Measurements from ENCODE around the gene ZFYVE28. TPM values are rescaled to one million over a fixed set of nuclear protein-coding genes. Genes with fewer than 3 reads are reported as not detected.

ZFYVE28 gene
- total RNA-seq, 1 donor from 2014 or later: 6.7 TPM

GRCh38 chr4:2265113-2266110, 153.0 kb downstream of the ZFYVE28 start:
- DNase-seq (peak; percentile 38), ATAC-seq (ENCODE audit: poor library complexity) (no peak)
- intact Hi-C loops (cut with DNase I): loop anchor here (10.0 kb wide), 1 partner anchor 149 kb away; the partner anchor contains the start of genes CFAP99 and ZFYVE28

DNA sequence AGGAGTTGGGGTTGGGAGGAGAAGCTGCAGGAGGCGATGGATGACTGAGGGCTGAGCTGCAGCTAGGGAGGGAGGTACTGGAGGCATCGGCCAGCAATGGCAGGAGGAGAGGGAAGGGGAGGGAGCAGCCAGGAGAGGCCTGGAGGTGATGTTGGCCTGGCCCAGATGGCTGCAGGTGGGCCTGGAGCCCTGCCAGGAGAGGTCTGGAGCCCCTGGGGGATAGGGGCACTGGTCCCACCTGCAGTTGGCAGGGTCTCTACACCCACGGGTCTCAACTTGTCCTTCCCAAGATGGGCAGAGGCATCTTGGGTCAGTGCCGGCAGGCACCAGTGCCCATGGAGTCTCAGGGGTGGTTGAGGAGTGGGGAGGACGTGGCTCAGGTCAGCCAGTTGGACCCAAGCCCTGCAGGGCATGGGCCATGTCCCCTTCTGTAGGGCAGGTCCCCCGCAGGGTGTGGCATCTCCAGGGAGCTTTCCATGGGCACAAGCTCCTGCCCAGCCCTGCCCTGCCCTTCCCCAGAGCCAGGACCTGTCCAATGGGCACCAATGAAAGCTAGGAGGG, 153.9 kb downstream of the ZFYVE28 start:
- no peak for ATAC-seq (ENCODE audit: poor library complexity)
- intact Hi-C loops (cut with DNase I): loop anchor here (10.0 kb wide), 1 partner anchor 150 kb away; the partner anchor contains the start of genes CFAP99 and ZFYVE28
- DNase-seq: peak; percentile 39

DNA sequence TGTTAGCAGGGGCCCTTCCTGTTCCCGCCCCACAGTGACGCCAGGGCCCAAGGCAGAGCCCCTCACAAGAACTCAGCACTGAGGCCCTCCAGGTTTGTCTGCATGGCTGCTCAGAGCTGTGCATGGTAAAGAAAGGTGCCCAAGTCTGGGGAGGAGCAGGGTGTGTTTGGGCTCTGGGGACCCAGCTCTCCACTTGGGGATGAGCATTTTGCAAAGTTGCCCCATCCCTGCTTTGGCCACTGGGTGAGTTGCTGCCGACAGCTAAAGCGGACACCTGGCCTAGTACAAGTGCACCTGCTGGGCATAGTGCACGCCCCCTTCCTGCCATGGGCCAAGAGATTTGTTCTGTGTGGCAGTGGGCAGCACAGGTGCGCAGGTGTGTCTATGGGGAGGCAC, 154.5 kb downstream of the ZFYVE28 start:
- intact Hi-C loops (cut with DNase I): loop anchor here (10.0 kb wide), 1 partner anchor 151 kb away; the partner anchor contains the start of genes CFAP99 and ZFYVE28
- DNase-seq (peak; percentile 38), ATAC-seq (ENCODE audit: poor library complexity) (no peak)

- intact Hi-C loops (cut with DNase I): loop anchor here (10.0 kb wide), 1 partner anchor 152 kb away; the partner anchor contains the start of genes CFAP99 and ZFYVE28
- ATAC-seq (ENCODE audit: poor library complexity) (no peak), DNase-seq (no peak)
These were observed 155.5 kb downstream of the ZFYVE28 start for GRCh38 chr4:2262944-2263250.

GRCh38 chr4:2262145-2262943, 156.1 kb downstream of the ZFYVE28 start:
- ATAC-seq (ENCODE audit: poor library complexity) (peak; percentile 91), DNase-seq (peak; percentile 100)
- intact Hi-C loops (cut with DNase I): loop anchor here (10.0 kb wide), 1 partner anchor 152 kb away; the partner anchor contains the start of genes CFAP99 and ZFYVE28

- intact Hi-C loops (cut with DNase I): loop anchor here (10.0 kb wide), 1 partner anchor 153 kb away; the partner anchor contains the start of genes CFAP99 and ZFYVE28
- ATAC-seq (ENCODE audit: poor library complexity): no peak
These were observed 156.6 kb downstream of the ZFYVE28 start, which contains the start of gene MXD4 for GRCh38 chr4:2261853-2262144. Gene MXD4, minus strand, starts transcription at chr4:2262109. Its CDS starts 129 bp downstream, at chr4:2261980.

DNA sequence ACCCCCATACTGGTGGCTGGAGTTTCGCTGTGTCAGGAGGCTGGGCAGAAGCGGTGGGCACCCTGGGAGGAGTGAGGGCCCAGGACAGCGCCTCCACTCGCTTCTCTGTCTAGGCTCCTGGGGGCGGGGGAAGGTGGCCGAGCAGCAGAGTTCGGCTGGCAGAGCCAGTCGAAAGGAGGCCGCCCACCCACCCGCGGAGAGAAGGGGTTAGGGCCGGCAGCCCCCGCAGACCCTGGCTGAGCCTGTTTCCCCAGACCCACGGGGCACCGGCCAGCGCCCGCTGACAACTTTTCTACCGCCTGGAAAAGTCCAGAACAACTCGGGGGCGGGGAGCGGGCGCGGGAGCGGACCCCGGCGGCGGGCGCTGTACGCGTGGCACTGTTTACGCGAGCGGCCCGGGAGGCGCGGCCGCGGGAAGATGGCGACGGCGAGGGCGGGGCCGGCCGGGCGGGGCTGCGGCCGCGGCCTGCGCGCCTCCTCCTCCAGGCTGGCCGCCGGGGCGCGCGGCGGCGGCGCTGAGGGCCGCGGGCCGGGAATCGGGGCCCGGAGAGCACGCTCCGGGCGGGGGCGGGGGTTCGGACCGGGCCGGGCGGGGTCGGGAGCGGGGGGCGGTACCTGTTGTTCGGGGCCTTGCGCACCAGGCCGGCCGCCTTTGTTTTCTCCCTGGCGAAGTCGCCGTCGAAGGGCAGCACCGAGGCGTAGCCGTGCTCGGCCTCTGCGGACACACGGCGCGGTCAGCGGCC, 157.2 kb downstream of the ZFYVE28 start:
- DNase-seq: peak; percentile 81
- intact Hi-C loops (cut with DNase I): loop anchor here (10.0 kb wide), 1 partner anchor 154 kb away; the partner anchor contains the start of genes CFAP99 and ZFYVE28
- no peak for ATAC-seq (ENCODE audit: poor library complexity)

More at GRCh38 chr4:2261853-2262144, 156.6 kb downstream of the ZFYVE28 start, which contains the start of gene MXD4:
- no peak for DNase-seq

- peak; percentile 44 for DNase-seq
- ATAC-seq (ENCODE audit: poor library complexity): no peak
- intact Hi-C loops (cut with DNase I): loop anchor here (10.0 kb wide), 1 partner anchor 154 kb away; the partner anchor contains the start of genes CFAP99 and ZFYVE28
These were observed 157.9 kb downstream of the ZFYVE28 start for GRCh38 chr4:2260344-2261109.

DNA sequence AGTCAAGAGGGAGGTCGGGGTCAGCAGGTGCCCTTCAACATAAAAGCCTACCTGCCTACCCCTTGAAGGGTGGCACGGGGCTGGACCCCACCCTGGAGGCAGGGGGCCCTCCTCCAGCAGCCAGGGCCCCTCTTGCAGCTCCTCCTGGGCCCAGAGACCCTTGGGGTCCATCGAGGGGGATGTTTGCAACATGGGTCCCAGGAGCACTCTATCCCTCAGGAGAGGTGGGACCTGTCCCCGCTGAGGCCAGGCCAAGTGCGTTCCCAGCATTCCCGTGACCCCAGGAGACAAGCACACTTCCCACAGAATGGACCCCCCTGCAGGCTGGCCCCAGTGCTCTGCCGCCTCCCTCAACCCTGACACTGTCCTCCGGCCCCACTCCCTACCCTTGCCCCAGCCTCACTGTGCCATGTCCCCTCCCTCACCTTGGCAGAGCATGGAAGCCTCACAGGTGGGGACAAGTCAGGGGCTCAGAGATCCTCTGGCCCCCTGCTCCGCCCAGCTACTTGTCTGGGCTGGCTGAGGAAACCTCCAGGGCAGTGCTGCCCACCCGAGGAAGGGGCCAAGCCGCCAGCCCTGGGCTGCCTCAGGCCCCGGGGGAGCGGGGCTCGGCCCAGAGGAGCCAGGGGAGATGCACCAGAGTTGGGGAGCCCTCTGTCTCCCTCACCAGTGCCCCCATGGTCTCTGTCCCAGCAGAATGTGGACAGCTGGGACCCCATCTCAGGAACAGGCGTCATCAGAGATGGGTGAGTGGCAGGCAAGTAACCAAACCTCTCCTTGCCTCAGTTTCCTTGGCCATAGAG, 158.7 kb downstream of the ZFYVE28 start:
- intact Hi-C loops (cut with DNase I): loop anchor here (10.0 kb wide), 1 partner anchor 155 kb away; the partner anchor contains the start of genes CFAP99 and ZFYVE28
- DNase-seq (peak; percentile 33), ATAC-seq (ENCODE audit: poor library complexity) (no peak)

DNA sequence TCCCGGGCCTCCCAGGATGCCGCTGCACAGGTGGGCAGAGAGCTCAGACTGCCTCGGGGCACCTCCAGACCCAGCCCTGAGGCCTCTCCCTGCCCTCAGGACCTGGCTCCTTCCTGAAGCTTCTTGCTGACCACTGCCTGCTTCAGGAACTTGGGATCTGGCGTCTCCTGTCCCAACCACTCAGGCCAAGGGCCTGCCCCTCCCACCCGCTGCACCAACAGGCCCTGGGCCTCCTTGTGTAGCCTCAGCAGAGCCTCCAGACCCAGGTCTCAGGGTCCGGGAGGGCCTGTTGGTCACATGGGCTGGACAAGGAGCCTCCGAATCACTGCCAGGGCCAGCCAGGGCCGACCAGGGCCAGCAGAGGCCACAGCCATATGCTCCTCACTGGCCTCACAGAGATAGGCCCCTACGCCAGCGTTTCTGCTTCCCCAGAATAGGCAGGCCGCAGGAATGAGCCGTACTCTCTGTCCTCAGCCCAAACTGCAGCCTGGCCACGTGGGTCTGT, 159.4 kb downstream of the ZFYVE28 start:
- ATAC-seq (ENCODE audit: poor library complexity) (no peak), DNase-seq (peak; percentile 50)
- intact Hi-C loops (cut with DNase I): no loop called here

DNA sequence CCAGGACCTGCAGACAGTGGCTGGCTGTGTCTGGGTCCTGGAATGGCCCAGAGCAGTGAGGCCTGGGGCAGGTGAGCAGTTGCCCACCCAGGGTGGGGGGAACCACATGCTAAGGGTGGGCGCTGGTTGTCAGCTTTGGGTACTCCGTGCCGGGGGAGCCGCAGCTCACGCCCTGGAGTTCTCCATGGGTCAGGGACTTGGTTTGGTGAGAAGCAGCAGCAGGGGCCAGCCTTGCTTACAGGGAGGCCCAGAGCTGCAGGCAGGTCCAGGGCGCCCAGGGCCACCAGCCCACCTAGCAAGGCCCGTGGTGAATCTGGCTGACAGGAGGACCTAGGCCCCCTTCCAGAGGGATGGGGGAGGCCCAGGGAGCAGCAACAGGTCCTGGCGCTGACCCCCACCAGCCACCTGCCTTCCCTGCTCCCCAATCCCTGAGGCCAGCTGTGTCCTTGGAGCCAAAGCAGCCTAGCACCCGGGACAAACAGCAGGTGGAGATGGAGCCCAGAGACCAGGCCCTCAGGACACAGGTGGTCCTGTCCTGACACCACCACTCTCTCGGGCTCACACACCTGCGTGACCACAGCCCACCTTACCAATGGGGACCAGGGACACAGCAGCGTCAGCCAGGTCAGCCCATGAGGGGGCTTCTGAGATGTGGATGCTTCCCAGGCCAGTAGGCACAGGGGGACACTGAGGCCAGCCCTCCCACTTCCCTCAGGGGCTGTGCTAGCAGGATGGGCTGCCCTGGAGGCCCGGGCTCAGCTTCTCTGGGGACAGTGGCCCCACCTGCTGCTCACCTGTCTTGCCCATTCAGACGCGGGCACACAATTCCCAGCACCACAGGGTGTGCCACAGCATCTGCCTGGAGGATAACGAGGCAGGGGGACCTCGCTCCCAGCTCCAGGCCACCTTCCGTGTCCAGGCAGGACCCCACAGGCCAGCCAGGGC, 160.1 kb downstream of the ZFYVE28 start:
- DNase-seq: peak; percentile 40
- no peak for ATAC-seq (ENCODE audit: poor library complexity)
- intact Hi-C loops (cut with DNase I): no loop called here

- DNase-seq: peak; percentile 43
- ATAC-seq (ENCODE audit: poor library complexity): no peak
- intact Hi-C loops (cut with DNase I): no loop called here
These were observed 160.9 kb downstream of the ZFYVE28 start for GRCh38 chr4:2257361-2258081.

DNA sequence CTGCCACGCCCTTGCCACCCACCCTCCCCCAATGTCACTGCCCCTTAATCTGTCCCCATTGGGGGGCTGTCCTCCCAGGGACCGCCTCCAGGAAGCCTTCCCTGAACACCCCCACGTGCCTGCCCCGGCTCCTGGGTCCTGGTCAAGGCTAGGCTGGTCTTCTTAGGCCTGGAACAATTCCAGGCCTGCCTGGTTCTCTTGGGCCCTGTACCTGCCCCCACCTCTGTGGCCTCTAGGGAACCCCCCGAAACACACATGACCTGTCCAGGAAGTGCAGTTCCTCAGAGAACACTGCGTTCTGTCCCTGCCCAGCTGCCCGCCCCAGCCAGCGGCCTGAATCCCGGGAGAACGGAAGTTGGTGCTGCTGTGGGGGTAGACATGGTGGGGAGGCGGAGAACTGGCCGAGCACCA, 161.7 kb downstream of the ZFYVE28 start:
- intact Hi-C loops (cut with DNase I): no loop called here

GRCh38 chr4:2256156-2256731, 162.2 kb downstream of the ZFYVE28 start:
- intact Hi-C loops (cut with DNase I): no loop called here
- ATAC-seq (ENCODE audit: poor library complexity) (peak; percentile 41), DNase-seq (peak; percentile 76)

More for the DNA sequence above, 161.7 kb downstream of the ZFYVE28 start:
- DNase-seq (peak; percentile 77), ATAC-seq (ENCODE audit: poor library complexity) (peak; percentile 30)
